Body of pancreas (tissue), 4 donors: ENCODE data around the gene TRIP13. TPM values are rescaled to one million over a fixed set of nuclear protein-coding genes. Genes with fewer than 3 reads are reported as not detected.
"Not testable (repeated sequence)": the region's sequence is repeated elsewhere in the genome, so short reads cannot be mapped to it uniquely, and the experiment has no call there.

Experiments
- ATAC-seq: fragments of 150-250 bp; one replicate; pipeline ENCODE4 v1.9.1; 2016
- DNase-seq, 4 donors: peaks; one replicate each; pipeline ENCODE4 v3.0.0-alpha.2; 2019
- H3K27ac ChIP-seq, 4 donors: fragments of 200-600 bp; sonication (generic); 1 replicate in 3 of 4; 2 replicates in 1 of 4; pipeline versions ENCODE4 v1.5.1 to v1.6.1; 2016 to 2019; ENCODE audit warnings: mild to moderate bottlenecking in 1 of 4, mixed read lengths in 1 of 4, moderate library complexity in 1 of 4
- H3K27me3 ChIP-seq, 2 donors: fragments of 200-600 bp; sonication (generic); one replicate each; pipeline ENCODE4 v1.6.0; 2016; ENCODE audit warnings: mild to moderate bottlenecking in 1 of 2
- H3K36me3 ChIP-seq, 2 donors: fragments of 200-600 bp; sonication (generic); replicated peaks in 1 of 2; 2 replicates each; pipeline ENCODE4 v1.5.1; 2016; ENCODE audit warnings: low read depth in 2 of 2; ENCODE audit not compliant: insufficient read depth in 1 of 2
- H3K4me1 ChIP-seq: fragments of 200-600 bp; sonication (generic); one replicate; pipeline ENCODE4 v1.6.0; 2016
- H3K4me3 ChIP-seq, 2 donors: fragments of 200-600 bp; sonication (generic); 1 replicate in 1 of 2; 2 replicates in 1 of 2; pipeline ENCODE4 v1.5.1; 2016 to 2019
- H3K9me3 ChIP-seq, 3 donors: fragments of 200-600 bp; sonication (generic); 1 replicate in 2 of 3; 2 replicates in 1 of 3; pipeline ENCODE4 v1.5.1; 2016
- CTCF ChIP-seq, 7 experiments: fragments of 450-650 bp in 4 of 7; fragments of 200-600 bp in 3 of 7; sonication (generic) in 3 of 7; IDR thresholded peaks; one replicate each; pipeline ENCODE4 v1.5.1; 2016 to 2019; ENCODE audit warnings: antibody characterized with exemption in 7 of 7
- POLR2A ChIP-seq, 3 donors: fragments of 450-650 bp; IDR thresholded peaks; one replicate each; pipeline ENCODE4 v1.6.1; 2016; ENCODE audit warnings: antibody characterized with exemption in 3 of 3, mild to moderate bottlenecking in 2 of 3
- WGBS, 2 donors: methylation state at CpG; one replicate each; pipeline ENCODE4 v1.1.5; 2017; 5-methylcytosine and 5-hydroxymethylcytosine counted together
- intact Hi-C: fragments of 100-400 bp; cut with DNase I; formaldehyde crosslinking; loops from one replicate; pipeline ENCODE4 v1.15.1; 2023
- total RNA-seq, 2 donors: library from RNA; depleted of rRNA; stranded (reverse); fragments of >200 nt; gene quantifications; one replicate each; pipeline ENCODE4 v1.1.0, GENCODE V29; 2016

The TRIP13 gene
- 1 to 10 TPM; 1.3 TPM for total RNA-seq

DNA sequence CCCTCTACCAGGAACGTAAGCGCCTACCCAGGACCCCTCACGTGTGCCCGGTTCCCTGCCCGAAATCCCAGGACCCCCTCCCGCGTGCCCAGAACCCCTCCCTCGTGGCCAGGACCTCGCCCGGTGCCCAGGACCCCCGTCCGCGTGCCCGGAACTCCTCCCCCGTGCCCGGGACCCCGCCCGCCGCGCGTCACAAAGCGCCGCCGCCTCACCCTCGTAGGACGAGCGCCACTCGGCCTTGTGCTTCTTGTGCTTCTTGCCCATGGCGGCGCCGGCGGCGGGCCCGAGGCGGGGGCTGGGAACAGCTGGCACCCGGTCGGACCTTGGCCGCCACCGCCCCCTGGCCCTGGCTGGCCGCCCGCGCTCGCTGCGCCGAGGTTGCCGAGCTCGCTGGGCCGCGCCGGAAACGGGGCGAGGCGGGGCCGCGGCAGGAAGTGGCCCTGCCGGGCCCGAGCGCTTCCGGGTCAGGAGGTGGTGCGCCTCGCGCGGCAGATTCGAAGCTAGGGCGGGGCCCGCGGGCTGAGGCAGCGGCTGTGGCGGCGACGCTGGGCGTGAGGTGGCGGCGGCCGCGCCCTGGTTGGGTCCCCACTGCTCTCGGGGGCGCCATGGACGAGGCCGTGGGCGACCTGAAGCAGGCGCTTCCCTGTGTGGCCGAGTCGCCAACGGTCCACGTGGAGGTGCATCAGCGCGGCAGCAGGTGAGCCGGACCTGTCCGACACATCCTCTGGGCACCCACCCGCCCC is at the start of gene TRIP13, which contains the start of gene BRD9:
TSS of gene TRIP13 (plus strand) at position 491 of the 743 bp plus-strand sequence. CDS start at position 606, 115 bp downstream.
TSS of gene BRD9 (minus strand) at position 408 of the 743 bp plus-strand sequence. CDS start at position 264, 144 bp downstream.
- Histone ChIP-seq H3K4me3 (peak within 1 kb of the TSS; percentile 51 to 87), H3K27me3 (no peaks in the 10 kb centered on the region), H3K9me3 (no peaks in the 10 kb centered on the region), H3K4me1 (peaks cover 17% of the 10 kb centered on the region), H3K36me3 (peaks cover 0 to 15% of the 10 kb centered on the region in 2 donors), H3K27ac (peak within 1 kb of the TSS; percentile 57 to 90 (median 77))
- TF ChIP-seq CTCF (IDR thresholded peaks at IDR 0.05) (peak in 2 of 7 experiments; percentile 34 to 38), POLR2A (IDR thresholded peaks at IDR 0.05) (no peak)
- peak; percentile 96 for ATAC-seq
- intact Hi-C loops: no loop called here
- peak; percentile 79 to 86 (median 82) for DNase-seq
- WGBS, 2 donors: 0 to 1% methylated on average over 7 to 78 of the region's 91 CpGs

- not testable (repeated sequence) for H3K27me3 ChIP-seq, H3K9me3 ChIP-seq, H3K36me3 ChIP-seq, H3K27ac ChIP-seq, H3K4me3 ChIP-seq, ATAC-seq, H3K4me1 ChIP-seq
- intact Hi-C loops: loop anchor here (5.0 kb wide), 1 partner anchor 86 kb away; no protein-coding TSS in a partner anchor
- WGBS, 2 donors: 80% methylated on average over 13 of the region's 26 CpGs; no CpG with 5 or more reads in 1 of the 2 donors
- peak in 2 of 4 donors; percentile 3 to 11 for DNase-seq
Measured at GRCh38 chr5:843371-843770, 49.3 kb upstream of the TRIP13 start.

GRCh38 chr5:843926-844325 is 48.8 kb upstream of the TRIP13 start:
- not testable (repeated sequence) for ATAC-seq, H3K27ac ChIP-seq, H3K4me1 ChIP-seq, H3K27me3 ChIP-seq, H3K4me3 ChIP-seq, H3K36me3 ChIP-seq, H3K9me3 ChIP-seq
- intact Hi-C loops: loop anchor here (5.0 kb wide), 1 partner anchor 87 kb away; no protein-coding TSS in a partner anchor
- DNase-seq: peak in 2 of 4 donors; percentile 8 to 16
- 71 to 87% methylated on average over 15 to 16 of the region's 22 CpGs for WGBS, 2 donors

DNA sequence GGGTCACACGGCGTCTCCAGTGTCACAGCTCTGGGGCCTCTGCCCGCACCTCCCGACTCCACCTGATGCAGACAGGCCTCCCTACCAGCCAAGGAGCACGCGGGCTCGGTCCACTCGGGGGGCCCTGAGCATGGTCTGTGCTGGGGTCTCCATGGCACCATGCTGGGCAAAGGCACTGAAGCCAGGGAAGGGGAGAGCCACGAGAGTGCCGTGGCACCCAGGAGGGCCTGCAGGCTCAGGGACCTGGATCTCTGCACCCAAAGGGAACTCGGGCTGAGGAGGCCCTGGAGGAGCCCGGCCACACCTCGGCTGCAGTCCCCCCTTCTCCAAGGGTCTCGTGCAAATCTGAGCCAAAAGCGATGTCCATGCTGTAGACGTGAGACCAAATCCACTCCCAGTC is 48.3 kb upstream of the TRIP13 start:
- not testable (repeated sequence) for H3K36me3 ChIP-seq, H3K4me1 ChIP-seq, ATAC-seq, H3K4me3 ChIP-seq, H3K27ac ChIP-seq, H3K9me3 ChIP-seq, H3K27me3 ChIP-seq
- WGBS, 2 donors: 85 to 89% methylated on average over 12 to 16 of the region's 16 CpGs
- DNase-seq: peak in 3 of 4 donors; percentile 7 to 12 (median 10)
- intact Hi-C loops: loop anchor here (5.0 kb wide), 1 partner anchor 87 kb away; no protein-coding TSS in a partner anchor

DNA sequence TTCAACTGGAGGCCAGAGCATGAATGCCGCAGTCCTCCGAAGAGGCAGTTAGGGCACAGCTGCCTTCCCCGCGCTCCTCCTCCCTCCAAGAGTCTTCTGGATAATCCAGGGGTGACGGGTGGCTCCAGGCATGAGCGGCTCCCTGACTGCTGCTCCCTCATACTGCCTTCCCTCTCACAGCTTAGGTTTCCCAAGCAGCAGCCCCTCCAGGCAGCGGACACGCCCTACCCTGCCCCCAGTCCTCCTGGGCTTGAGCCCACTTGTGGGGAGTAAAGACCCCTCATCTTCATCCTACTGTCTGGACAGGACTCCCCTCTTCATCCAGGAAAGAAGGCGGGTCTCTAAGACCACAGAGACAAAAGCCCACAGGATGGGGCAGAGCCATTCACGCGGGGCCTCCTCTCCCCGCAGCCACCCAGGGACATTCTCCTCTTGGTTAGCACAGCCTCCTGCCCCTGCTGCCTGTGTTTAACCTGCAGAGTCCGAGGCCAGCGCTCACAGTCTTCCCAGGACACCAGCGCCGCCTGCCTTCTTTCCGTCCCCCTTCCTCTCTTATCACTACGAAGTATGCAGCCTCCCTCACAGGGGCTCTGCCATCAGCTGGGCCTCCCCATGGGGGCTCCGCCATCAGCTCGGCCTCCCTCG is 47.5 kb upstream of the TRIP13 start:
- intact Hi-C loops, H3K36me3 ChIP-seq, H3K9me3 ChIP-seq, H3K27ac ChIP-seq, H3K4me1 ChIP-seq, ATAC-seq, H3K27me3 ChIP-seq, H3K4me3 ChIP-seq: not testable (repeated sequence)
- peak in 2 of 4 donors; percentile 7 for DNase-seq
- WGBS, 2 donors: 86 to 93% methylated on average over 13 of the region's 21 CpGs

- H3K36me3 ChIP-seq, H3K27ac ChIP-seq, H3K4me3 ChIP-seq, H3K4me1 ChIP-seq, H3K27me3 ChIP-seq, intact Hi-C loops, ATAC-seq, DNase-seq, H3K9me3 ChIP-seq: not testable (repeated sequence)
- 75 to 78% methylated on average over 4 to 12 of the region's 35 CpGs for WGBS, 2 donors
Measured at GRCh38 chr5:845676-846601, 46.7 kb upstream of the TRIP13 start.

DNA sequence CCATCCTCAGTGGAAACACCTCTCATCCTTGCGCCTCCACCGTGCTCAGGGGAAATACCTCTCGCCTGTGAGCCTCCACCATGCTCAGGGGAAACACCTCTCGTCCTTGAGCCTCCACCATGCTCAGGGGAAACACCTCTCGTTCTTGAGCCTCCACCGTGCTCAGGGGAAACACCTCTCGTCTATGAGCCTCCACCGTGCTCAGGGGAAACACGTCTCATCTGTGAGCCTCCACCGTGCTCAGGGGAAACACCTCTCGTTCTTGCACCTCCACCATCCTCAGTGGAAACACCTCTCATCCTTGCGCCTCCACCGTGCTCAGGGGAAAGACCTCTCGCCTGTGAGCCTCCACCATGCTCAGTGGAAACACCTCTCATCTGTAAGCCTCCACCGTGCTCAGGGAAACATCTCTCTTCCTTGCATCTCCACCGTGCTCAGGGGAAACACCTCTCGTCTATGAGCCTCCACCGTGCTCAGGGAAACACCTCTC is 46.0 kb upstream of the TRIP13 start:
- WGBS, 2 donors: 81 to 82% methylated on average over 18 of the region's 18 CpGs
- H3K36me3 ChIP-seq, intact Hi-C loops, H3K4me1 ChIP-seq, H3K4me3 ChIP-seq, DNase-seq, H3K27me3 ChIP-seq, ATAC-seq, H3K27ac ChIP-seq, H3K9me3 ChIP-seq: not testable (repeated sequence)

DNA sequence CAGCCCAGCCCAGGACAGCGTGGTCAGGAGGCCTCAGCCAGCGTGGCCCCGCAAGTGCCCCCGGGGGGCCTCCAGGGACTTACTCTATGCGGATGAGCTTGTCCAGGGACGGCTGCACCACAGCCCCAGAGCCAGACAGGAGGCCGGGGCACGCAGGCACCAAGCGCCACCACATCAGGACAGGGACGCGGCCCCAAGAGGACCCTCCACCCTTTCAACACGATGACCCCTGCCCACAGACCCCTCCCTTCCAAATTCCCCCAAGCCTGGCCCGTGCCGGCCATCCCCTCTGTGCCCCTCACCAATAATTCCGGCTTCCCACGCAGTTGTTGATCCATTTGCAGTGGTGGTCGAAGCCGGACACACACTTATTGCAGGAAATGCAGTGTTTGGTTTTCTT is 45.5 kb upstream of the TRIP13 start:
- WGBS, 2 donors: 84 to 98% methylated on average over 6 of the region's 18 CpGs
- intact Hi-C loops, DNase-seq: not testable (repeated sequence)

DNA sequence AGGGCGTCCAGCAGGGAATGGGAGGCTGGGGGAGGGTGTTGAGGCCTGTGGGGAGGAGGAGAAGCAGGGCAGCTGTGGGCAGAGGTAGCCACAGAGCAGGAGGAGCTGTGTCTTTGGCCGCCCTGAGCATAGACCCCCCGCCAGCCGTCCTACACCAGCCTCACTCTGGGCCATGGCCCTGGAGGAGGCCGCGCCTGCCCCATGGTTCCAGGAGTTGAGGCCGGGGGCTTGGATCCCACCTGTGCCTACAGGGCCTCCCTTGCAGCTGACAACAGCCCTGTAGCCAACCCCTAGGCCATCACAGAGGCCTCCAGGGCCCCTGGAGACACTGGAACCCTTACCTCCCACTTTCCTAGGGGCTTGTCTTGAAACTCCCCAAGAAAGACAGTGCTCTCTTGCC is 44.9 kb upstream of the TRIP13 start:
- H3K27me3 ChIP-seq, H3K9me3 ChIP-seq, H3K4me1 ChIP-seq, ATAC-seq, H3K27ac ChIP-seq, H3K4me3 ChIP-seq, H3K36me3 ChIP-seq, intact Hi-C loops, DNase-seq: not testable (repeated sequence)
- WGBS, 2 donors: 93% methylated on average over 3 of the region's 7 CpGs; no CpG with 5 or more reads in 1 of the 2 donors

More for the DNA sequence above, 45.5 kb upstream of the TRIP13 start:
- H3K4me1 ChIP-seq, H3K36me3 ChIP-seq, H3K27ac ChIP-seq, H3K9me3 ChIP-seq, H3K27me3 ChIP-seq, H3K4me3 ChIP-seq, ATAC-seq: not testable (repeated sequence)
